ENCODE measurements around the gene KDM6A.
"Not testable (repeated sequence)": the region's sequence is repeated elsewhere in the genome, so short reads cannot be mapped to it uniquely, and the experiment has no call there.

Gene KDM6A

DNA sequence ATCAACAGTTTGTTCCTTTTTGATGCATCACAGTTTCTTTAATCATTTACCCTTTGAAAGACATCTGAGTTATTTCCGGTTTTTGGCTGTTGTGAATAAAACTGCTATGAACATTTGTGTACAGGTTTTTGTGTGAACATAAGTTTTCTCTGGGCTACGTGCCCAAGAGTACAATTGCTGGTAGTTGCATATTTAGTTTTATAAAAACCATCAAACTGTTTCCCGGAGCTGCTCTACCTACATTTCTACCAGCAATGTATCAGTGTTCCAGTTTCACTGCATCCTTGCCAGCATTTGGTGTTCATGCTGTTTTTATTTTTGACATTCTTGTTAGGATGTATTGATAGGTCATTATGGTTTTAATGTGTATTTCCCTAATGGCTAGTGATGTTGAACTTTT, 17.3 kb downstream of the KDM6A start:
- no peak for DNase-seq

DNA sequence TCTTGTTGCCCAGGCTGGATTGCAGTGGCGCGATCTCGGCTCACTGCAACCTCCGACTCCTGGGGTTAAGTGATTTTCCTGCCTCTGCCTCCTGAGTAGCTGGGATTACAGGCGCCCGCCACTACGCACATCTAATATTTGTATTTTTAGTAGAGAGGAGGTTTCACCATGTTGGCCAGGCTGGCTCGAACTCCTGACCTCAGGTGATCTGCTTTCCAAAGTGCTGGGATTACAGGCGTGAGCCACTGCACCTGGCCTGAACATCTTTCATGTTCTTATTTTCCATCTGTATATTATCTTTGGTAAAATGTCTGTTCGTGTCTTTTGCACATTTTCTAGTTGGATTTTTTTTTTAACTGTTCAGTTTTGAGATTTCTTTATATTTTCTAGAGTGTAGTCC, 17.7 kb downstream of the KDM6A start:
- not testable (repeated sequence) for DNase-seq

DNA sequence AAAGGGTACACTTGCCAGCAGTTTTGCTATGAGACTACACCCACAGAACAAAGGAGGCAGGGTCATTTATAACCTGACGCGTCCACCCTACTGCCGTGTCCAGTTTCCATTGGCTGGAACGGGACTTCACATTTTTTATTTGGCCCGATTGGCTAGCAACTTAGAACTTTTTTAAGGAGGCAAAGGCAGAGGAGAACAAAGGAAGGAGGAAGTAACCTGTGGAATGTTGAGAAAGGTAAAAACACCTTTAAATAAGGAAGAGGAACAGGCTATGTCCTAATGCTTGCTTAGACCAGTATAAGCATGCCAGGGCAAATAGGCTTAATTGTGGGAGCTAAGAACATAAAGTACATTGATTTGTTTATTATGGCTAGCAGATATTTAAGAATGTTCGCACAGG, 18.7 kb downstream of the KDM6A start:
- no peak for DNase-seq

DNA sequence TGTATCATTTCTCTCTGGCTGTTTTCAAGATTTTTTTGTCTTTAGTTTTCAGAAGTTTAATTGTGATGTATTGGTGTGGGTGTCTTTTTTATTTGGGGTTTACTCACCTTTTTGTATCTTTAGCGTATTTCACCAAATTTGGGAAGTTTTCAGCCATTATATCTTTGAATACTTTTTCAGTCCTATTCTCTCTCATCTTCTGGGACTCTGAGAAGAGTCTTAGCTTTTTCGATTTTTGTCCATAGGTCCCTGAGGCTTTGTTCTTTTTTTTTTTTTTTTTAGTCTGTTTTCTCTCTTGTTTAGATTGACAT, 23.8 kb downstream of the KDM6A start:
- DNase-seq = no peak

DNA sequence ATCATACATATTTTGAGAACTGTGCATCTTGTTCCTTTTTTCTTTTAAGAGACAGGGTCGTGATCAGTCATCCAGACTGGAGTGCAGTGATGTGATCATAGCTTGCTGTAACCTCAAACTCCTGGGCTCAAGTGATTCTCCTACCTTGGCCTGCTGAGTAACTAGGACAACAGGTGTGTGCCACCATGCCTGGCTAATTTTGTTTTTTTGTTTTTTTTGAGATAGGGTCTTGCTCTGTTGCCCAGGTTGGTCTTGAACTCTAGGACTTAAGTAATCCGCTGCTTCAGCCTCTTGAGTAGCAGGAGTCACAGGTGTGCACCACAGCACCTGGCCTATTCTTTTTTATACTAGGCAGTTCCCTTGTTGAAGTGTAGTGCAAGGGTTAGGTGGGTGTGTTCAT, 24.6 kb downstream of the KDM6A start:
- no peak for DNase-seq

DNA sequence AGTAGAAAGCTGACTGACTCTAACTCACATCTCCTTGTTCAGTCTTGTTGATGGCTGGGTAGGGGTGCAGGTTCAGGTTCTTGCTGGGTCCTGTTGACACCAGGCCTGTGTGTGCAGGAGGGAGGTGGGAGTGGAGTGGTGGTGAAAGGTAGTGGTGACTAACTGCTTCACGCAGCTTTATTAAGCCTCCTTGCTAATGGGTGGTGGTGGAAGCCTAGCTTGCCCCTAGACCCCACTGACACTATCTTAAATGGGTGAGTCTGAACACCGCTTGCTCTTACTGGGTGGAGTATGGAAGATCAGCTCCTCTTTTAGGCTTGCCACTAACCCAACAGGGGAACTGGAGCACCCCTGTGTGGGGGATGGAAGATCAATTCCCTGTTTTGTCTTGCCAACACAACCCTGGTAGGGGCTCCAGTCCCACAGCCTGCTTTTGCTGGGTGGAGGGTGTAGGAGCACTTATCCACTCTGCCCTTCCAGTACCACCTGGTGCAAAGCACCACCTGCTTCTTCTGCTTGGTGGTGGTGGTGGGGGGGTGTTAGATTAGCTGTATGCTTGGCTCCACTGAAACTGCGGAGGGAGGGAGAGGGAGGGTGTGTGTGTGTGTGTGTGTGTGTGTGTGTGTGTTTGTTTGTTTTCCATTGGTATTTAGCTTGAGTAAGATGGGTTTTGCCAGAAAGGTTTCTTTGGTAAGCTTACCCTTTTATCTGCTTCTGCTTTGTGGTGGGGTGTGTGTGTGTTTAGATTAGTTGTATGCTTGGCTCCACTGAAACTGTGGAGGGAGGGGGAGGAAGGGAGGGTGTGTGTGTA, 25.6 kb downstream of the KDM6A start:
- no peak for DNase-seq

DNA sequence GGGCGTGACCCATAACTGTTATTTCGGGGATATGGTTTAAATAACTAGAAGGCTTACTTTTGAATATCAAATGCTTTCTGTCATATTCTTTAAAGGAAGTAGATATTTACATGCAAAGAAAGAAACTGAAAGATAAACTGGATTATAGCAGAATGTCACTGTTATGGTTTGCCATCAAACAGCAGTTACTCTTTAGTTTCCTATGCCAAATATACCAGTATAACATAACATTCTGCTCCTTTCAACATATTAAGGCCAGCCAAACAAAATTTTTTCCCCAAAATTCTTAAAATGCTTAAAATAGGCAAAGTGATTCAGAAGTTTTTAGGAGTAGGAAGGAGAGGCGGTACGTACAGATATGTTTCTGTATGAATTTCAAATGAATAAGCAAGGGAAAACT, 27.0 kb downstream of the KDM6A start:
- no peak for DNase-seq

DNA sequence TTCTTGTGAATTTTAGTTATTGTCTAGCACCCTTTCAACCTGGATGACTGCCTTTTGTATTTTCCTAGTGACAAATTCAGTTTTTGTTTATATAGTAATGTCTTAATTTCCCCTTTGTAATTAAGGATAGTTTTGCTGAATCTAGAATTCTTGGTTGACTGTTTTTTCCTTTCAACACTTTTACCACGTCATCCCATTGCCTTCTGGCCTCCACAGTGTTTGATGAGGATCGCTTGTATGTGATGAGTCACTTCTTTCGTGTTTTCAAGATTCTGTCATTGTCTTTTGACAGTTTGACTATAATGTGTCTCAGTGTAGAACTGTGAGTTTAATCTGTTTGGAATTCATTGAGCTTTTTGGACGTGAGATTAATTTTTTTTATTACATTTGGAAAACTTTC, 30.1 kb downstream of the KDM6A start:
- no peak for DNase-seq

DNA sequence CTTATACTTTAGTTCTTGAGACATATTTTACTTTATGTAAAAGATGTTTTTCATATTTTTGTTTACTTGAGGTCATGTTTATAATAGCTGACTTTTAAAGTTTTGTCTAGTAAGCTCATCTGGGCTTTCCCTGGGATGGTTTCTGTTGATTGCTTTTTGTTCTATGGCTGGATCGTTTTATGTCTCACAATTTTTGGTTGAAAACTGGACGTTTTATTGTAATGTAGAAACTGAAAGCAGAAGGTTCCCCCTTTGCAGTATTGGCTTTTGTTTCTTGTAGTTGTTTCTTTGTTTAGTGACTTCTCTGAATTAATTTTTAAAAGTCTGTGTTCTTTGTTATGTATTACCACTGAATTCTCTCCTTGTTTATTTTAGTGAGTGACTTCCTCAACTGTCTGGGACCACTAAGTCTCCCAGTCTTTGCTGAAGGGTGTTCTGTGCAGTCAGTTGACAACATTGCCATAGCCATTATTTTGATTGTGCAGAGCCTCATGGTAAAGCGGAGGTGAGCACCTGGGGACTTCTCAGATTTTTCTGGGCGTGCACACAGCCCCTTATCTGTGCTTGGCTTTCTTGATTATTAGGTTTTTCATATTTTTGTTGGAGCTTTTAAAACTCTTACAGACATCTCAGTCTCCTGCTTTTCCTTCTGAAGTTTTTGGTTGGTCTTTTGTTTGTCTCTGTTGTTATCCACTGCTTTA, 31.0 kb downstream of the KDM6A start:
- no peak for DNase-seq

DNA sequence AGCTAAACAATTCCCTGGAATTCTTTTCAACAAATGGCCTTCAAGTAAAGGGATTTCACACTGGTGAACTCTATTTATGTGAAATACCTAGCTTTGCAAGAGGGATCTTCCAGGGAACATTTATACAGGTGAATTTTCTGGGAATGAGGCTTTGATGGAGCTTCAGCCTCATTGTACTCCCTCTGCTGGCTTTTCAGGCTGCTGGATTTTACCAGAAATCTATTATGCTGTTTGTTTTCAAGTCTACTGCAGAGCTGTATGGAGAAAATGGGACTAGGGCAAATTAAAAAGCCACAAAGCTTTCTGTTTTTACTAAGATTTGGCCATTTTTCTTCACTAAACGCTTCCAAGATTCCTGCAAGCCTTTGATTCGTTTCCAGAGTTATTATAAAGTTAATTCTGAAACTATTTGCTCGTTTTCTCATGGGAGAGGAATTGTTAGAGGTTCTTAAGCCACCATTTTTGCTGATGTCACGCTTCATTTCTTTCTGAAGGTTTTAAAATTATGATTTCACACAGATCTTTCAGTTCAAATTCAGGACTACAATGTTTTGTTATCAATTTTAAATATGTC, 31.6 kb downstream of the KDM6A start:
- DNase-seq = no peak

DNA sequence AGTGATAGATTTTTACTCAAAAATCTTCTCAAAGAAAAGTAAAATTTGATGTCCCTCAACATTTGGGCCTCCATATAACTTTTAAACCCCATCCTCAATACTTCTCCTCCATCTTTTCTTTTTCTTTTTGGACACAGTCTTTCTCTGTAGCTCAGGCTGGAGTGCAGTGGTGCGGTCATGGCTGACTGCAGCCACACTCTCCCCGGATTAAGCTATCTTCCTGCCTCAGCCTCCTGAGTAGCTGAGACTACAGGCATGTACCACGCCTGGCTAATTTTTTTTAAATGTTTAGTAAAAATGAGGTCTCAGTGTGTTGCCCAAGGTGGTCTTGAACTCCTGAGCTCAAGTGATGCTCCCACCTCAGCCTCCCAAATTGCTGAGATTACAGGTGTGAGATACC, 33.1 kb downstream of the KDM6A start:
- DNase-seq = no peak

DNA sequence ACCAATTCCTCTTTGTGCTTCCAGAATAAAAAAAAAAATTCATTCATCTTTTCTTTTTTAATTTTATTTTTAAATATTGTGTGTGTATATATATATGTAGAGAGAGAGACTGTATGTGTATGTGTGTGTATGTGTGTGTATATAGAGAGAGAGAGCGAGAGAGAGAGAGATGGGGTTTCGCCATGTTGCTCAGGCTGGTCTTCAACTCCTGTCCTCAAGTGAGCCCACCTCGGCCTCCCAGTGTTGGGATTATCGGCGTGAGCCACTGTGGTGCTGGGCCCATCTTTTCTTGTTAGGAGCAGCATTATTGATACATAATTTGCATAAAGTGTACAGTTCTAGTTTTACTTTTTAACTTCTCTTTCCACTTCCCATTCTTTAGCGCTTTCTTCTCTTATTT, 33.6 kb downstream of the KDM6A start:
- no peak for DNase-seq

DNA sequence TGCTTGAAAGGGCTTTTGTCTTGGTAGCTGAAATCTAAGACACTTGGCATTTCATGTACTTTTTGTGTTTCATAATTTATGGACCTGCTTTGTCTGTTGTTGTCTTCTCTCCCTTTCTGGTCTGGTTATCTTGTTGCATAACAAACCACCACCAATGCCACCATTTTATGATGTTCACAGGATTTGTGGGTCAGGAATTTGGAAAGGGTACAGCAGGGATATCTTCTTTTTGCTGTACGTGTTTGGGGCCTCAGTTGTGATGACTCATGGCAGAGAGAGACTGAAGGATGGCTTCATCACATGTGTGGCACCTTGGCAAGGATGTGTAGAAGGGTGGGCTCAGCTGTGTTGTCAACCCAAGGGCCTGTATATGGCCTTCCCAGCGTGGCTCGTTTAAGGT, 35.2 kb downstream of the KDM6A start:
- DNase-seq = no peak

DNA sequence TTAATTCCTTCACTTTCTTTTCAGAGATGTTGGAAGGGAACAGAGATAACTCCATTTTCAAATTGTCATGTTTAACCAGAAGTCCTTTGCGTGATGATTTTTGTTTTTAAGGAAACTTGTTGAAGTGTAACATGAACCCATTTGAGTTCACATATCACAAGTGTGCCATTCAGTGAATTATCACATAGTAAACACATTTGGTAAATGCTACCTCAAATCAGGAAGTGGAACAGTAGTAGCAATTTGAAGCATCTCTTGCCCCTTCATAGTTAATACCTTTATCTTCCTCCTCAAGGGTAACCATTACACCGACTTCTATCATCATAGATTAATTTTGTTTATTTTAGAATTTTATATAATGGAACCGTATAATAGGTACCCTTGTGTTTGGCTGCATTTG, 35.8 kb downstream of the KDM6A start:
- DNase-seq = no peak

DNA sequence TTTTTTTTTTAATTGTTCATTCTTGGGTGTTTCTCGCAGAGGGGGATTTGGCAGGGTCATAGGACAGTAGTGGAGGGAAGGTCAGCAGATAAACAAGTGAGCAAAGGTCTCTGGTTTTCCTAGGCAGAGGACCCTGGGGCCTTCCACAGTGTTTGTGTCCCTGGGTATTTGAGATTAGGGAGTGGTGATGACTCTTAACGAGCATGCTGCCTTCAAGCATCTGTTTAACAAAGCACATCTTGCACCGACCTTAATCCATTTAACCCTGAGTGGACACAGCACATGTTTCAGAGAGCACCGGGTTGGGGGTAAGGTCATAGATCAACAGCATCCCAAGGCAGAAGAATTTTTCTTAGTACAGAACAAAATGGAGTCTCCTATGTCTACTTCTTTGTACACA, 37.5 kb downstream of the KDM6A start:
- not testable (repeated sequence) for DNase-seq

DNA sequence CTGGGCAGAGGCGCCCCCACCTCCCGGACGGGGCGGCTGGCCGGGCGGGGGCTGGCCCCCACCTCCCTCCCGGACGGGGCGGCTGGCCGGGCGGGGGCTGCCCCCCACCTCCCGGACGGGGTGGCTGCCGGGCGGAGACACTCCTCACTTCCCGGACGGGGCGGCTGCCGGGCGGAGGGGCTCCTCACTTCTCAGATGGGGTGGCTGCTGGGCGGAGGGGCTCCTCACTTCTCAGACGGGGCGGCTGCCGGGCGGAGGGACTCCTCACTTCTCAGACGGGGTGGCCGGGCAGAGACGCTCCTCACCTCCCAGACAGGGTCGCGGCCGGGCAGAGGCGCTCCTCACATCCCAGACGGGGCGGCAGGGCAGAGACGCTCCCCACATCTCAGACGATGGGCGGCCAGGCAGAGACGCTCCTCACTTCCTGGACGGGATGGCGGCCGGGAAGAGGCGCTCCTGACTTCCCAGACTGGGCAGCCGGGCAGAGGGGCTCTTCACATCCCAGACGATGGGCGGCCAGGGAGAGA, 38.1 kb downstream of the KDM6A start:
- DNase-seq = not testable (repeated sequence)

DNA sequence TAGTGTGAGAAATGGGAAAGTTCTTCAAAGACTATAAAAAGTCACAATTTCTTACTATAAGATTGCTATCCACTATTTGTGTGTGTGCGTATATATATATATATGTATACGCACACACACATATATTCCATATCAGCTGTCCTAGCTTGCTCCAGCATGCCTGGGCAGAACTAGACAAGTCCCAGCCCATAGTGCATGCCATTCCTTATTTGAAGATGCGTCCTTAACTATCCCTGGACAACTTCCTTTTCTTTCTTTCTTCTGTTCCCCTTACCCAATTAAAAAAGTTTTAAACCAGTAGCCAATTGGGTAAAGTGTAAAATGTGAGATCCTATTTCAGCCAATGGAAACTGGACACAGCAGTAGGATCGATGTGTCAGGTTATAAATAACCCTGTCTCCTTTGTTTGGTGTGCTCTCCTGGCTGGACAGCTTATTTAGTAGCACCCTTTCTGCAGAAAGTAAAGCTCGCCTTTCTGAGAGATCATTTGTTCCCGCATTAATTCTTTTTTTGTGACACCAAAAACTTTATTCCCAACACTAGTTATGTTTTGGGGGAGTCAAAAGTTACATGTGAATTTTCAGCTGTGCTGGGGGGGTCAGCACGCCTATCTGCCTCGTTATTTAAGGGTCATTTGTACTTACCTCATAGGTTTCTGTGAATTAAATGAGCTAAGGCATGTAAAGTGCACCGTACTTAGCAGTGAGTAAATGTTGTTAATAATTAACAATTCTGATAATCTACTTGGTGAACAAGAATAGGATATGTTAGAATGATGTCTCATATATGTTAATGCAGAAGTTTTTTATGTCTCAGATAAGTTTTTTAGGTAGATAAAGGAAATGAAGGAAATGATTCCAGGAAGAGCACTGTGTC, 40.9 kb downstream of the KDM6A start:
- no peak for DNase-seq

DNA sequence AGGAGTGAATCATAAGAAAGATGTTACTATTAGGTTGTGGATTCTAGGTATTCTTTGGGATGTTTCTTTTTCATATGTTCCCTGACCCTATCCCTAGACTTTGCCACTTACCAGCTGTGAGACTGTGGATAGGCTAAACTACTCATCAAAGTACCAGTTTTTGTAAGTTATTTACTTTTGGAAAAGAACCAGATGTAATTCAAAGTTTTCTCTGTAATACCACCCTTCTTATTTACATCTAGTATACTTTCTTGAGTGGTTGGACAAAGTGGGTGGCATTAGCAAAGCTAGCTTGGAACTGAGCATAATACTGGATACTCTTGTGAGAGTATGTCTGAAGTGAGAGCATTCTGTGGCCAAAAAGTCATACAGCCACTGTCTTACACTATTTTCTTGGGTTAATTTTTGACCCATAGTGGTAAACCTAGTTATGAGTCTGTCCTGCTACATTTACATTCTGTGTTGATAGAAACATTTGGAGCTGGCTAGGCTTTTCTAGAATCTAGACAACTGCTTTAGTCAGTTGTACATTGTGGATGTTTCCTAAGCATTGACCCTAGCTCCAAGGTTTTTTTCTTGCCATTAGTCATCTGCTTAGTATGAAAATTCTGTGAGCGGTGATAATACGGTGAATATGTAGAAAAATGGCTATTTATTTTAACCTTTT, 41.7 kb downstream of the KDM6A start:
- DNase-seq = no peak

DNA sequence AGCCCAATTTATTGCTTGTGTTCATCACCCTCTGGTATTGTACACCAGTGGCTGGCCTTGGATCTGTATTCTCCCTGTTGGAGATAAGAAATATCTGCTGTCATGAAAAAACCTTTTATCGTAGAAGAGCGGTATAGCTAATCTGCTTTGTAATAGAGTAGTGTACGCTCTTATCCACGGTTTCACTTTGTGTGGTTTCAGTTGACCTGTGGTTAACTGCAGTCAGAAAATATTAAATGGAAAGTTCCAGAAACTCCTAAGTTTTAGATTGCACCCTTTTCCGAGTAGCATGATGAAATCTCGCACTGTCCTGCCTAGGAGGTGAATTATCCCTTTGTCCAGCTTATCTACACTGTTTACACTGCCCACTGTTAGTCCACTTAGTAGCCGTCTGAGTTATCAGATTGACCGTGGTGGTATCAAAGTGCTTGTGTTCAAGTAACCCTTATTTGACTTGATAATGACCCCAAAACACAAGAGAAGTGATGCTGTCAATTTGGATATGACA, 42.4 kb downstream of the KDM6A start:
- no peak for DNase-seq

DNA sequence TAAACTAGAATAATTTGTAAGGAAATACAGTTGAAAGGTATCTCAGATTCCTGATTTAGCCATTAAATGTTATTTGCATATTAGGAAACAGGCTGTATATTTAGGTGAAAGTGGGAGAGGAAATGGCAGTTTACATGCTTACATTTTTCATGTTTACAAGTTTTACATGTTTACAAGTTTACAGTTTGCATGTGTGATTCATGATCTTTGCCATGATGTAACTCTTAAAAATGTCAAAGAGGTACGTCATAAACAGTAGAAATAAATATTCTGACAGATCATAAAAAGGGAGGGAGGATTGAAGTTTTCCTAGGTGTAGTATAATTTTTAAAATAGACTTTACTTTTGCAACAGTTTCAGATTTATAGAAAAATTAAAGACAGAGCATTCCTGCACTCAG, 45.7 kb downstream of the KDM6A start:
- DNase-seq = no peak

DNA sequence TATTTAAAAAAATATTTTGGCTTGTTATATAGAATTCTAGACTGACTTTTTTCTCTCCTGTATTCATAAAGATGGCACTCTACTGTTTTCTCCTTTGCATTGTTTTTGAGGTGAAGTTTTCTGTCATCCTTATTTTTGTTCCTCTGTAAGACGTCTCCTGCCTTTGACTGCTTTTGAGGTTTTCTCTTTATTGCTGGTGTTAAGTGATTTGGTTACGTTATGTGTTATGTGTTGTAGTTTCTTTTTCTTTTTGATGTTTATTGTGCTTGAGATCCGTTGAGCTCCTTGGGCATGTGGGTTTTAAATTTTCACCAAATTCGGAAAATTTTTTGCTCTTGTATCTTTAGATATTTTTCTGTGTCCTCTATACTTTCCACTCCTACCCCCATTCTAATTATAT, 50.0 kb downstream of the KDM6A start:
- DNase-seq = no peak

DNA sequence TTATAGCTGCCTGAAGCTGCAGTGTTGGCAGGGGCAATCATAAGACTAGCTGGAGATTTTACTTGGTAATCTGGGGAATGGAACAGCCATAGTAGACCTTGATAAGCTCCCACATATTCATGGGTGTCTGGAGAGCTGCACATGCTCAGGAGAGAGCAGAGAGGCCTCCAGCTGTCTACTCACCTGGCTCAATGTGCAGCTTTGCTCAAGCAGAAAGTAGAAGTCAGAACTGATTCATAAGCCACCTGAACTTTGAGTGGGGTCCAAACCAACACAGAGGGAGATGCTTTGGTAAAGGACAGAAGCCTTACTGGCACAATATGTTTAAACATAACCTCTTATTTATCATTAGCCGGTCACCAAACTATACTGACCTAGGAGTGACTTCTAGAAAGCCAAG, 54.4 kb downstream of the KDM6A start:
- no peak for DNase-seq
